Small intestine (tissue), 7 donors: Measurements from ENCODE around the gene ATE1. TPM values are rescaled to one million over a fixed set of nuclear protein-coding genes. Genes with fewer than 3 reads are reported as not detected.

Source experiments
- DNase-seq, 2 donors: peaks; one replicate each; pipeline versions ENCODE4 v3.0.0 to v3.0.0-alpha.2; 2013
- FAIRE-seq: peaks from 2 replicates; lab custom pipeline; 2012; peaks lifted over from hg19 to GRCh38; lab: Jason Lieb, UNC
- H3K27ac ChIP-seq, 3 donors: one replicate each; pipeline ENCODE4 v1.5.1; 2013; ENCODE audit warnings: low read length in 2 of 3, mild to moderate bottlenecking in 2 of 3, control low read depth in 1 of 3, inconsistent platforms in 1 of 3, low read depth in 1 of 3, moderate library complexity in 1 of 3
- H3K27me3 ChIP-seq, 3 donors: one replicate each; pipeline ENCODE4 v1.6.1; 2013; ENCODE audit warnings: low read length in 3 of 3, inconsistent platforms in 1 of 3; ENCODE audit not compliant: control insufficient read depth in 3 of 3, insufficient read depth in 3 of 3
- H3K36me3 ChIP-seq, 3 donors: one replicate each; pipeline ENCODE4 v1.6.1; 2013; ENCODE audit warnings: low read length in 3 of 3, inconsistent platforms in 1 of 3, low read depth in 1 of 3, mild to moderate bottlenecking in 1 of 3, moderate library complexity in 1 of 3; ENCODE audit not compliant: control insufficient read depth in 3 of 3, insufficient read depth in 2 of 3
- H3K4me1 ChIP-seq, 3 donors: one replicate each; pipeline ENCODE4 v1.6.1; 2013; ENCODE audit warnings: low read length in 2 of 3, inconsistent platforms in 1 of 3, low read depth in 1 of 3, mild to moderate bottlenecking in 1 of 3, moderate library complexity in 1 of 3; ENCODE audit not compliant: control insufficient read depth in 3 of 3, insufficient read depth in 2 of 3
- H3K4me3 ChIP-seq, 3 donors: one replicate each; pipeline ENCODE4 v1.5.1; 2013; ENCODE audit warnings: low read length in 3 of 3, control low read depth in 1 of 3, inconsistent platforms in 1 of 3, low read depth in 1 of 3, mild to moderate bottlenecking in 1 of 3, moderate library complexity in 1 of 3
- H3K9me3 ChIP-seq, 2 donors: one replicate each; pipeline ENCODE4 v1.6.1; 2013; ENCODE audit warnings: low read depth in 1 of 2, low read length in 1 of 2; ENCODE audit not compliant: control insufficient read depth in 2 of 2, insufficient read depth in 1 of 2
- WGBS, 3 donors: extraction: QIAGEN DNeasy Blood & Tissue Kit; methylation state at CpG; one replicate each; pipeline ENCODE4 v1.1.7; 2013; 5-methylcytosine and 5-hydroxymethylcytosine counted together
- polyA plus RNA-seq, 4 donors: library from polyadenylated mRNA; stranded (reverse) in 3 of 4; unstranded in 1 of 4; fragments of 200-250 nt in 3 of 4; fragments of 120-200 nt in 1 of 4; gene quantifications; one replicate each; pipeline versions ENCODE4 v1.2.1 to v1.2.3, GENCODE V29; 2013
- donor health status: healthy with polysubstance abuse.
- donor health status: control.
- donor health status: control.
- donor health status: Bipolar disorder and iron deficiency.
- donor health status: healthy.

ATE1 gene
- polyA plus RNA-seq, 4 donors: 11.6 to 22.8 (median 11.9) TPM

DNA sequence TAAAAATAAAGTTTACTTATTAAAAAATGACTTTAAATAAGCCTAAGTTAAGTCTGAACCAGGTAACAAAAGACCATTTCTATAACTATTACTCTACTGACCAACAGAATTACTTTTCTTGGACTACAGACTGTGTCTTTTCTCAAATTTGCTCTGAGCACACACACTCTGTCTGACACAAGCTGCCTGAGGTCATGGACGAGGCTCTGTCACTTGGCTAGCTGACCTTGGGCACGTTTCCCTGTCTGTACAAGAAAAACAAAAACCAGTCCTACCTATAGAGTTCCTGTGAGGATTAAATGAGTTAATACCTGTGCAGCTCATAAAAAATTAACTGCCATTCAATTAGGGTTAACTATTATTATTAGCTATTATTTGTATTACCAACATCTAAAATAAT is 22.9 kb downstream of the ATE1 start:
- Histone ChIP-seq H3K27ac (no peak overlapping the region), H3K27me3 (no peaks in the 10 kb centered on the region), H3K4me1 (no peaks in the 10 kb centered on the region), H3K9me3 (no peaks in the 10 kb centered on the region), H3K4me3 (no peak overlapping the region), H3K36me3 (peaks cover 4 to 42% (median 11%) of the 10 kb centered on the region in 3 donors)
- WGBS, 3 donors: 65 to 85% (median 71%) methylated on average over 2 of the region's 2 CpGs
- FAIRE-seq: no peak
- DNase-seq: no peak

DNA sequence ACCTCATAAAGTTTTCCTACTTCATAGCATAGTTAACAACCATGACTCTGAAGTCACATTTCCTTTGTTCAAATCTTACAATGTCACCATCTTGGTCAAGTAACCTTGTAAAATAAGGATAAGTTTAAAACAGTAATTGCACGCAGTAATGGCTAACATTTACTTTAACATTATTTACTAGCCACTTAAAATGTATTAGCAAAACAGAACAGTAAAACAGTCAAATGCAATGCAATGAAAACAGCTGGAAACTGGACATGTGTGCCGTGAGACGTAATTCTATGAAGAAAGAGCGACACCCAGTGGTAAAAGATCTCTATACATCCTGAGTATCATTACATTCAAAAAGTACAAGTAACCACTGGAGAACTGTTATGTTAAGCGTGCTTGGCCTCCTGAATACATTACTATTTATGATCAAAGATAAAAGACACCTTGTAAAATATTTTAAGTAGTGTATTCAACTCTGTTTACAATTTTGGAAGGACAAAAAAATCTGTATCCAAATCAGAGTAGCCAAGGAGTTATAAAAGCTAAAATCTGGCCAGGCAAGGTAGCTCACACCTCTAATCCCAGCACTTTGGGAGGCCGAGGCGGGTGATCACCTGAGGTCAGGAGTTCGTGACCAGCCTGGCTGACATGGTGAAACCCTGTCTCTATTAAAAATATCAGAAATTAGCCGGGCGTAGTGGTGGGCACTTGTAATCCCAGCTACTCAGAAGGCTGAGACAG is 27.2 kb downstream of the ATE1 start:
- H3K4me3 ChIP-seq: no peak overlapping the region
- peak; percentile 74 to 77 for DNase-seq
- H3K27ac ChIP-seq: no peak overlapping the region
- H3K4me1 ChIP-seq: no peaks in the 10 kb centered on the region
- no peaks in the 10 kb centered on the region for H3K27me3 ChIP-seq
- no peak for FAIRE-seq
- H3K36me3 ChIP-seq: peaks cover 6 to 23% (median 9%) of the 10 kb centered on the region in 3 donors
- no peaks in the 10 kb centered on the region for H3K9me3 ChIP-seq
- WGBS, 3 donors: 40 to 48% (median 47%) methylated on average over 10 of the region's 10 CpGs

DNA sequence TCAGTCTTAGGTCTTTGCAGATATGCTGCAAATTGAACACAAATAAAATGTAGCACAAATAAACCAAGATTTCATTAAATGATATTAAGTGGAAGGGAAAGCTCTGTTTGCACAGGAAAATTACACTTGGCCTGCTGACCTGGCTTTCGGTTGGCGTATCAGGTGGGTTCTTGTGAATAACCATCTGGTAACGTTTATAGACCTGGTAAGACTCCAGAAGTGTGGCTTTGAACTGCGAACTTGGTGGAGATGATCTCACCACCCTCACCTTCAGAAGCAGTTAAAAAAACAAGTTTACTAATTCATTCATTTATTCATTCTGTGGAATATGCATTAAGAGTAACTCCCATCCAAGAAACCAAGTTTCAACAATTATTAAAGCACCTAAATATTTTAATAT is 28.1 kb downstream of the ATE1 start:
- no peak overlapping the region for H3K27ac ChIP-seq

DNA sequence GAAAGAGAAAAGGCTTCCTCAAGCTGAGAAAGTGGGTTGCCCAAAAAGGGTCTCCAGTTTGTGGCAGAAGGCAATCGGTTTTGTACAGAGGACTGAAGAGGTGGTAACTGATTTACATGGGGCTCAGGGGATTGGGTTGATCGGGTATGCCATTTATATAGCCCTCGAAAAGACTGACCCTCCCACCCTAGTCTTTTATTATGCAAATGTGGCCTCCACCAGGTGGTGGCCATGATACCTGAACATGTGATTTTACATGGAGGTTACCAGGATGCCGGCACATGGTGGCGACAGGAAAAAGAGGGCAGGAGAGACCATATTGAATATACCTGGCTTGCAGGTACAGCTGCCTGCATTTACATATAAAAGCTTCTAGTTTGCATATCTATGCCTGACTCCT is 36.7 kb downstream of the ATE1 start:
- 86 to 96% (median 90%) methylated on average over 5 of the region's 5 CpGs for WGBS, 3 donors

More for the DNA sequence above, 28.1 kb downstream of the ATE1 start:
- Histone ChIP-seq H3K27me3 (no peaks in the 10 kb centered on the region), H3K9me3 (no peaks in the 10 kb centered on the region), H3K36me3 (peaks cover 7 to 24% (median 9%) of the 10 kb centered on the region in 3 donors), H3K4me1 (no peaks in the 10 kb centered on the region), H3K4me3 (no peak overlapping the region)
- DNase-seq (no peak), FAIRE-seq (no peak)
- WGBS, 3 donors: 84 to 90% (median 86%) methylated on average over 4 of the region's 4 CpGs

DNA sequence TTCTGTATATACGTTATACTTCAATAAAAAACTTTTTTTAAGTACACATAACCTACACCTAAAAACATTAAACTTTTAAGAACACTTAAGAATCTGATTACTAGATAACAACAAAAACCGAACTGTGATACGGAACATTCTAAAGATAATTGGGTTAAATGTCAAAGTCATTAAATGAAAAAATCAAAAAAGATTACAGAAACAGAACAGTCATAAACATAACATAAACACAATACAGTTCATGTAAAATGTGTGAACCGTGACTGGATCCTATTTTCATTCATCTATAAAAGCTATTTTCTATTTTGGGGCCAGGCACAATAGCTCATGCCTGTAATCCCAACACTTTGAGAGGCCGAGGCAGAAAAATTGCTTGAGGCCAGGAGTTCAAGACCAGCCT is 38.6 kb downstream of the ATE1 start:
- Histone ChIP-seq H3K4me1 (no peaks in the 10 kb centered on the region), H3K4me3 (no peak overlapping the region), H3K9me3 (no peaks in the 10 kb centered on the region), H3K27ac (no peak overlapping the region), H3K36me3 (peaks cover 2 to 16% (median 3%) of the 10 kb centered on the region in 3 donors), H3K27me3 (no peaks in the 10 kb centered on the region)
- 66 to 89% (median 68%) methylated on average over 5 of the region's 5 CpGs for WGBS, 3 donors
- no peak for DNase-seq
- no peak for FAIRE-seq

More for the DNA sequence above, 36.7 kb downstream of the ATE1 start:
- H3K36me3 ChIP-seq: peaks cover 4 to 16% (median 5%) of the 10 kb centered on the region in 3 donors
- no peaks in the 10 kb centered on the region for H3K4me1 ChIP-seq
- no peak overlapping the region for H3K4me3 ChIP-seq
- FAIRE-seq (no peak), DNase-seq (no peak)
- H3K27me3 ChIP-seq: no peaks in the 10 kb centered on the region
- no peak overlapping the region for H3K27ac ChIP-seq
- H3K9me3 ChIP-seq: no peaks in the 10 kb centered on the region

DNA sequence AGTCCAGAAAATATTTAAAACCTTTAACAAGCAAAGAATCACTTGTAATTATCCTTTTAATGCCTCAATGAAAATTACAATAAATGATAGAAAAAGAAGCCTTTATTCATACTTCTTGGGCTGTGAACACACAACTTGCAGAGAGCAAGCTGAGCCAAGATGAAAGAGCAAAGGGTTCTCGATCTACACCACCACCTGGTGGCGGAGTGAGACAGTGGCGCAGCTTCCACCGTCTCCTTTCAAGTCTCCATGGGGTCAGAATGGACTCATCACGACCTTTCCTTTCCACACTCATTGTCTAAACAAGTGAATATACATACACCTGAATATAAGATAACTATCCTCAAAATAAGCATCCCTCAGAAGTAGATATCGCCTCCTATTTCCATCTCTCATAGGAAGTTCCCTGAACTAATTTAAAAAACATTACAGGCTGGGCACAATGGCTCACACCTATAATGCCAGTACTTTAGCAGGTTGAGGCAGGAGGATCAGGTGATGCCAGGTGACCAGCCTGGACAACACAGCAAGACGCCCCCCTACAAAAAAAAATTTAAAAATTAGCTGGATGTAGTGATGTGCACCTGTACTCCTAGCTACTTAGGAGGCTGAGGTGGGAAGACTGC is 40.7 kb downstream of the ATE1 start:
- no peak for FAIRE-seq

DNA sequence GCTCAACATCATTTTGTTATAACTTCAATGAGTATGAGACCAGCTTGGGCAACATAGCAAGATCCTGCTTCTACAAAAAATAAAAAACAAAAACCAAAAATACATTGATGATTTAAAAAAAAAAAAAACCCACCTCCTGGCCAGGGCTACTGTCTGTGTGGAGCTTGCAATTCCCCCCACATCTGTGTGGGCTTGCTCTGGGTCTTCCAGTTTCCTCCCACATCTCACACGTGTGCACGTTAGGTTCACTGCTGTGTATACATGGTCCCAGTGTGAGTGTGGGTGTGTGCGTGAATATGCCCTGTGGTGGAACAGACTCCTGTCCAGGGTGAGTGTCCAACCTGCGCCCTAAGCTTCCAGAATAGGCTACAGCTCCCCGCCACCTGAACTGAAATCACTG is 41.6 kb downstream of the ATE1 start:
- FAIRE-seq (no peak), DNase-seq (no peak)
- H3K9me3 ChIP-seq: no peaks in the 10 kb centered on the region

More for the DNA sequence above, 40.7 kb downstream of the ATE1 start:
- DNase-seq: peak; percentile 67 to 71
- no peak overlapping the region for H3K27ac ChIP-seq
- no peak overlapping the region for H3K4me3 ChIP-seq
- H3K27me3 ChIP-seq: no peaks in the 10 kb centered on the region
- H3K4me1 ChIP-seq: no peaks in the 10 kb centered on the region
- H3K9me3 ChIP-seq: no peaks in the 10 kb centered on the region
- WGBS, 3 donors: 30 to 44% (median 38%) methylated on average over 7 of the region's 7 CpGs
- peaks cover 2 to 10% (median 3%) of the 10 kb centered on the region in 3 donors for H3K36me3 ChIP-seq

DNA sequence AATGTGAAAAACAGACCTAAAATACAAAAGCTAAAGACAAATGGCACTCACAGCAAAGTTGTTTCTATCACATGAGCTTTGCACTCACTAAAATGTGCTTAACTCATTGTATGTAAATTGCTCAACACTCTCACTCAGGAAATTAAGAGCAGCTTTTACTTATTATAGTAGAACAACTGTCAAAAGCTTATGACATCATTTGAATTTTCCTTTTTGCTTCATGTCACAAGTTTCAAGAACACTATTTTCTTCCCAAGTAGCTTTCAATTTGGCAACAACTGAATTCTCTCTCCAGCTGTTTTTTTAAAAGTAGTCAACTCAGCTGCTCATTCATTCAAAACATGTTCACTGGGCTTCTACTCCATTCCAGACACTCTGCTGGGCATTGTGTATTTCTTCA is 46.9 kb downstream of the ATE1 start:
- H3K27me3 ChIP-seq: no peaks in the 10 kb centered on the region
- no peak for FAIRE-seq

More for the DNA sequence above, 41.6 kb downstream of the ATE1 start:
- Histone ChIP-seq H3K36me3 (peaks cover 2 to 13% (median 5%) of the 10 kb centered on the region in 3 donors), H3K27me3 (no peaks in the 10 kb centered on the region), H3K4me3 (no peak overlapping the region), H3K27ac (no peak overlapping the region), H3K4me1 (no peaks in the 10 kb centered on the region)
- WGBS, 3 donors: 87 to 94% (median 87%) methylated on average over 5 of the region's 5 CpGs

More for the DNA sequence above, 46.9 kb downstream of the ATE1 start:
- no peak for DNase-seq
- peaks cover 3 to 14% (median 6%) of the 10 kb centered on the region in 3 donors for H3K36me3 ChIP-seq
- no peak overlapping the region for H3K27ac ChIP-seq
- H3K4me3 ChIP-seq: no peak overlapping the region
- H3K9me3 ChIP-seq: no peaks in the 10 kb centered on the region
- H3K4me1 ChIP-seq: no peaks in the 10 kb centered on the region
